Epithelial cell of esophagus (primary cell): Measurements from ENCODE around the gene LPIN3.

Experiments
- DNase-seq: peaks from one replicate; pipeline ENCODE4 v3.0.0; 2010; ENCODE audit warnings: low read depth
- H3K4me3 ChIP-seq: 2 replicates; pipeline ENCODE4 v1.5.1; 2011; ENCODE audit warnings: mild to moderate bottlenecking, low read length, control low read depth
- TF ChIP-seq, protein P1 (sequence below): IDR thresholded peaks from 2 replicates; pipeline ENCODE4 v1.5.1; 2011; ENCODE audit warnings: low read depth, mild to moderate bottlenecking, low read length, control low read depth, inconsistent platforms; ENCODE audit not compliant: insufficient read depth; ENCODE audit errors: missing control alignments

LPIN3 gene

GRCh38 chr20:41403604-41404003 is 63.0 kb downstream of the LPIN3 start:
- H3K4me3 ChIP-seq: no peak overlapping the region
- TF ChIP-seq, protein P1, sequence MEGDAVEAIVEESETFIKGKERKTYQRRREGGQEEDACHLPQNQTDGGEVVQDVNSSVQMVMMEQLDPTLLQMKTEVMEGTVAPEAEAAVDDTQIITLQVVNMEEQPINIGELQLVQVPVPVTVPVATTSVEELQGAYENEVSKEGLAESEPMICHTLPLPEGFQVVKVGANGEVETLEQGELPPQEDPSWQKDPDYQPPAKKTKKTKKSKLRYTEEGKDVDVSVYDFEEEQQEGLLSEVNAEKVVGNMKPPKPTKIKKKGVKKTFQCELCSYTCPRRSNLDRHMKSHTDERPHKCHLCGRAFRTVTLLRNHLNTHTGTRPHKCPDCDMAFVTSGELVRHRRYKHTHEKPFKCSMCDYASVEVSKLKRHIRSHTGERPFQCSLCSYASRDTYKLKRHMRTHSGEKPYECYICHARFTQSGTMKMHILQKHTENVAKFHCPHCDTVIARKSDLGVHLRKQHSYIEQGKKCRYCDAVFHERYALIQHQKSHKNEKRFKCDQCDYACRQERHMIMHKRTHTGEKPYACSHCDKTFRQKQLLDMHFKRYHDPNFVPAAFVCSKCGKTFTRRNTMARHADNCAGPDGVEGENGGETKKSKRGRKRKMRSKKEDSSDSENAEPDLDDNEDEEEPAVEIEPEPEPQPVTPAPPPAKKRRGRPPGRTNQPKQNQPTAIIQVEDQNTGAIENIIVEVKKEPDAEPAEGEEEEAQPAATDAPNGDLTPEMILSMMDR: no peak
- DNase-seq: no peak

DNA sequence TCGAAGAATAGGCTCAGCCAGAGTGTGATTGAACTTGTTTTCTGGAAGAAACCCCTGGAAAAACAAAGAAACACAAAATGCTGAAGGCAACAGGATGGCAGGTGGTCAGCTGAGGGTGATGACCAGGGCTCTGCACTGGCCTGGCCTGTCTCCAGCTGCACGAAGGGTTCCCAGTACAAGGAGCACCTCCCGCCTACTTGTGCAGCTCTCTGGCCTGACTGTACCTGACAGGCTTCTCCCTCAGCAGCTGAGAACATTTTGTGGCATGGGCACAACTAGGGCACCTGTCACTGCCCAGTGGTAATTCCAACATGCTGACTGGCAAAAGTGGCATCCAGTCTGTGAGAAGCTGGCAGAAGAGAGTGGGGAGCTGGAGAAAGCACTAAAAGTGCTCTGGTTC is 64.8 kb downstream of the LPIN3 start:
- TF ChIP-seq, protein P1: no peak
- no peak for DNase-seq
- no peak overlapping the region for H3K4me3 ChIP-seq

DNA sequence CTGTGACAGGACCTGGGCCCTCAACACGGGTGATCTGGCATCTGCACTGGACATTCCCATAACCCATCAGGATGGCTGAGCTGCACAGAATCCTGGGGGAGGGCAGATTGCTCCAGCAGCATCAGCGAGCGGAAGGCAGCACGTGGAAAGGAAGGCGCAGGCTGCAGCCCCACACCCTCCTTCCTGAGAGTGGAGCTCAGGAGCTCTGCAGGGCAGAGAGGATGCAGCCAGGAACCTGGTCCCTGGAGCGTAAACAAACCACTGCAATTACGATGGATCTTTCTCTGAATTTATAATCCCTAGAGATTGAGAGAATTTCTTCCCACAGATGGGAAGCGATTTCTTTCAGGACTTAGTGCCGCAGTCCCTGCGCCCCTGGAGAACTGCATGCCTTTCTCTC is 65.7 kb downstream of the LPIN3 start:
- no peak overlapping the region for H3K4me3 ChIP-seq
- TF ChIP-seq, protein P1: no peak
- DNase-seq: no peak

- DNase-seq: no peak
- H3K4me3 ChIP-seq: no peak overlapping the region
- TF ChIP-seq, protein P1: no peak
Measured at GRCh38 chr20:41406896-41407444, 66.3 kb downstream of the LPIN3 start.

- no peak for DNase-seq
- TF ChIP-seq, protein P1: no peak
- no peak overlapping the region for H3K4me3 ChIP-seq
Measured at GRCh38 chr20:41407607-41408006, 67.0 kb downstream of the LPIN3 start.

- no peak overlapping the region for H3K4me3 ChIP-seq
- TF ChIP-seq, protein P1: no peak
- DNase-seq: no peak
Measured at GRCh38 chr20:41408156-41408794, 67.7 kb downstream of the LPIN3 start.

GRCh38 chr20:41408986-41409385 is 68.4 kb downstream of the LPIN3 start:
- DNase-seq: no peak
- H3K4me3 ChIP-seq: no peak overlapping the region
- TF ChIP-seq, protein P1: no peak
